DND-41 (cell line): Measurements from ENCODE around the gene DUSP8.

ENCODE experiments used
- ATAC-seq: fragments of 200-7000 bp; cut with Tn5 transposase; 3 replicates; pipeline ENCODE4 v1.9.1; 2021; ENCODE audit warnings: low read depth; ENCODE audit not compliant: insufficient read depth
- DNase-seq: peaks from one replicate; pipeline ENCODE4 v3.0.0-alpha.2; 2020
- H2AFZ ChIP-seq: 2 replicates; pipeline ENCODE4 v1.6.0; 2012; ENCODE audit warnings: low read depth, low read length
- H3K27ac ChIP-seq: 2 replicates; pipeline ENCODE4 v1.5.1; 2012; ENCODE audit warnings: low read length, inconsistent platforms
- H3K27me3 ChIP-seq: fragments of 200-600 bp; sonication (generic); 2 replicates; pipeline ENCODE4 v1.6.0; 2012; ENCODE audit warnings: low read length, mild to moderate bottlenecking, inconsistent platforms; ENCODE audit not compliant: insufficient read depth, poor library complexity
- H3K36me3 ChIP-seq: 2 replicates; pipeline ENCODE4 v1.5.1; 2012; ENCODE audit warnings: low read length, inconsistent platforms; ENCODE audit not compliant: insufficient read depth
- H3K4me1 ChIP-seq: 2 replicates; pipeline ENCODE4 v1.5.1; 2012; ENCODE audit warnings: mild to moderate bottlenecking, low read length; ENCODE audit not compliant: insufficient read depth
- H3K4me2 ChIP-seq: 2 replicates; pipeline ENCODE4 v1.6.0; 2012; ENCODE audit warnings: mild to moderate bottlenecking, moderate library complexity, low read length, inconsistent platforms; ENCODE audit not compliant: insufficient read depth
- H3K4me3 ChIP-seq, 2 experiments: fragments of 200-600 bp in 1 of 2; shearing (Covaris generic) in 1 of 2; 2 replicates each; pipeline ENCODE4 v1.5.1; 2012 to 2016; ENCODE audit warnings: inconsistent platforms in 2 of 2, low read length in 2 of 2, mild to moderate bottlenecking in 2 of 2, low read depth in 1 of 2, moderate library complexity in 1 of 2
- H3K79me2 ChIP-seq: 2 replicates; pipeline ENCODE4 v1.6.0; 2012; ENCODE audit warnings: low read length, inconsistent platforms; ENCODE audit not compliant: insufficient read depth
- H3K9ac ChIP-seq: 2 replicates; pipeline ENCODE4 v1.6.0; 2012; ENCODE audit warnings: low read depth, mild to moderate bottlenecking, inconsistent platforms, low read length, moderate library complexity
- H3K9me3 ChIP-seq: 2 replicates; pipeline ENCODE4 v1.5.1; 2012; ENCODE audit warnings: low read length, moderate library complexity, mild to moderate bottlenecking, inconsistent platforms; ENCODE audit not compliant: insufficient read depth, severe bottlenecking
- H4K20me1 ChIP-seq: 2 replicates; pipeline ENCODE4 v1.6.0; 2012; ENCODE audit warnings: low read length; ENCODE audit not compliant: insufficient read depth
- CTCF ChIP-seq: IDR thresholded peaks from 2 replicates; pipeline ENCODE4 v1.5.1; 2012; ENCODE audit warnings: borderline replicate concordance, low read length, moderate library complexity, mild to moderate bottlenecking; ENCODE audit not compliant: poor library complexity, severe bottlenecking; ENCODE audit errors: extremely low read depth
- EZH2 ChIP-seq: IDR thresholded peaks from 3 replicates; pipeline ENCODE4 v1.6.1; 2012; ENCODE audit warnings: borderline replicate concordance, low read depth, mild to moderate bottlenecking, moderate library complexity, low read length, inconsistent platforms; ENCODE audit not compliant: severe bottlenecking

DUSP8 gene

GRCh38 chr11:1554981-1555712 lies 16.9 kb downstream of the DUSP8 start:
- Histone ChIP-seq H3K9ac (no peak overlapping the region), H3K79me2 (no peaks in the 10 kb centered on the region), H3K27me3 (peaks cover 4% of the 10 kb centered on the region), H3K9me3 (no peaks in the 10 kb centered on the region), H4K20me1 (peaks cover 11% of the 10 kb centered on the region; the same call in 1 of the 2 replicates), H3K27ac (no peak overlapping the region), H3K4me1 (no peaks in the 10 kb centered on the region), H3K4me3 (no peak overlapping the region), H3K36me3 (no peaks in the 10 kb centered on the region), H2AFZ (no peak overlapping the region), H3K4me2 (no peak overlapping the region)
- TF ChIP-seq EZH2 (no peak), CTCF (no peak)
- ATAC-seq = no peak
- no peak for DNase-seq

DNA sequence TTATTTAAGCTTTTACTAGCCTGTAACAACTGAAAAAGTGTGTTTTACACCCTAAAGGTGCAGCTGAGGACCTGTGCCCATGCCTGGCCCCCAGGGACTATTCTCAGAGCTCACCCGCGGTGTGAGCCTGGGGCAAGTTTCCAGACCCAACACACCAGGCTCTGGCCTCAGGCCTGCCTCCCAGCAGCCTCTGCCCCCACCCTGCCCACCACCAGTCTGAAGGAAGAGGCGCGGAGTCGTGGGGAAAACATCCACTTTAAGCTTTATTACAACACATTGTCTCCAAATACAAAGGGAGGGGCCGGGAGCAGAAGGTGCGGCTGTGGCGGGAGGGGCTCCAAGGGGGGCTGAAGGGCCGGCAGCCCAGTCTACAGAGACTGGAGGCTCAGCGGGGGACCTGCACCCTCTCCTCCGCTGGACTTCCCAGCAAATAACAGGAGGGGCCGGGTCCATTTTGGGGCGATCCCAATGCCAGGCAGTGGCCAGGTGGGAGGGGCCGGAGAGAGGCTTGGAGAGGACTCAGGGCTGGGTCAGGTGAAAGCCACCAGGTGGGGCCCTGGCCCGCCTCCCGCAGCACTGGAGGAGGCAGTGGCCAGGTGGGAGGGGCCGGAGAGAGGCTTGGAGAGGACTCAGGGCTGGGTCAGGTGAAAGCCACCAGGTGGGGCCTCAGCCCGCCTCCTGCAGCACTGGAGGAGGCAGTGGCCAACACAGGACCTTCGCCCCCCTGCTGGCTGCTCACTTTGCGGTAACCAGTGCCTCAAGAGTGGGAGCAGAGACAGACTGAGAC lies 18.1 kb downstream of the DUSP8 start:
- no peak for DNase-seq
- H3K4me2 ChIP-seq = no peak overlapping the region
- no peaks in the 10 kb centered on the region for H3K27me3 ChIP-seq
- no peaks in the 10 kb centered on the region for H3K4me1 ChIP-seq
- H3K27ac ChIP-seq = no peak overlapping the region
- no peaks in the 10 kb centered on the region for H3K36me3 ChIP-seq
- no peaks in the 10 kb centered on the region for H3K9me3 ChIP-seq
- no peak for ATAC-seq
- no peak overlapping the region for H2AFZ ChIP-seq
- TF ChIP-seq EZH2 (no peak), CTCF (no peak)
- no peaks in the 10 kb centered on the region for H3K79me2 ChIP-seq
- no peak overlapping the region for H3K9ac ChIP-seq
- 0 out of 2 replicates have a peak, but pooled peaks cover 4% of the 10 kb centered on the region for H4K20me1 ChIP-seq
- no peak overlapping the region for H3K4me3 ChIP-seq

DNA sequence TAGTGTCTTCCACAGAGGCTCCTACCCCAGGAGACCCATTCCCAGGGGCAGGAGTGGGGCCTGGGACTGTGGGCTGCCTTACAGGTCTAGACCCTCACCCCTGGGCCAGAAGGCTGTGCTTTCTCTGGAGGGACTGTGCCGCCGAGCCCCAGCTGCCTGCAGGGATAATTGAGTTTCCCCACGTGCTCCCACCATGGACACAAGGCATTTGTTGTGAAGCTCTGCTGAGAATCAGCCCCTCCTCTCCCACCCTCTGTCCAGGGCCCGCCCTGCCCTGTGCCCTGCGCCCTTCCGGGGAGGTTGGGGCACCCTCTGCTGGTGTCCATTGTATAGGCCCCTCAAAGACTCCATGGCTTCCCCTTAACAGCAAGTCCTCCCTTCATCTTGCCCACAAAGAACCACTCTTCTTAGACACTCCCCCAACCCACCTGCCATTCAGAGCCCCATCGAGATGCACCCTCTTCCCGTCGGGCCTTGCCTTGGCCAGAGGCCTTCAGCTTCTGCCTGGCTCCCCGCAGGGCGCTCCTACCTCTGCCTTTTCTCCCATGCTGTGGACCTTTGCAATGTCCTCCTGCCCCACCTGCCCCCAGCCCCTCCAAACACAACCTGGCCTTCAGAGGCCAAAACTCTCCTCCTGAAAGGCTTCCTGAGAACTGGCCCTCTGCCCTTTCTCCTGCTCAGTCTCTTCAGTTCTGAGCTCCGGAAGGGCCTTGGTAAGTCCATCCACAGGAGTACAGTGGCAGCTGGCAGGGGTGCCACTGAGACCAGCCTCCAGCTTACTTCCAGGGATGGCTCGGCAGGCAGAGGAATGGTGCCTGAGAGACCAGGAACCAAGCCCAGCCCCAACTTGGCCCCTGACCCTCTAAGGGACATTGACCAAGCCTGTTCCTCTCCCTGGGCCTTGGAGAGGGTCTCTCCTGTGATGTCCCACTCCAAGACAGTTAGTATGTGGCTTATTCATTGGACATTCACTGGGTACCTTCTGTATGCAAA lies 22.4 kb downstream of the DUSP8 start:
- Histone ChIP-seq H3K27ac (no peak overlapping the region), H4K20me1 (no peaks in the 10 kb centered on the region), H3K4me2 (no peak overlapping the region), H3K4me1 (no peaks in the 10 kb centered on the region), H3K79me2 (no peaks in the 10 kb centered on the region), H3K9ac (no peak overlapping the region), H3K27me3 (peaks cover under 1% of the 10 kb centered on the region), H3K36me3 (no peaks in the 10 kb centered on the region), H3K4me3 (no peak overlapping the region), H2AFZ (no peak overlapping the region), H3K9me3 (no peaks in the 10 kb centered on the region)
- no peak for DNase-seq
- TF ChIP-seq CTCF = no peak
- TF ChIP-seq EZH2 = no peak
- ATAC-seq = no peak
